Measurements from ENCODE around the gene PRKAG1.
"Not testable (repeated sequence)": the region's sequence is repeated elsewhere in the genome, so short reads cannot be mapped to it uniquely, and the experiment has no call there.

The PRKAG1 gene

GRCh38 chr12:49018261-49019119 is at the start of gene PRKAG1:
PRKAG1 (minus strand) TSS chr12:49018776; CDS start chr12:49018740, 36 bp downstream.
- peak; percentile 98 for DNase-seq (ENCODE audit: low spot score)

- no peak for DNase-seq (ENCODE audit: low spot score)
Observed at GRCh38 chr12:49066120-49066519, 47.5 kb upstream of the PRKAG1 start.

DNA sequence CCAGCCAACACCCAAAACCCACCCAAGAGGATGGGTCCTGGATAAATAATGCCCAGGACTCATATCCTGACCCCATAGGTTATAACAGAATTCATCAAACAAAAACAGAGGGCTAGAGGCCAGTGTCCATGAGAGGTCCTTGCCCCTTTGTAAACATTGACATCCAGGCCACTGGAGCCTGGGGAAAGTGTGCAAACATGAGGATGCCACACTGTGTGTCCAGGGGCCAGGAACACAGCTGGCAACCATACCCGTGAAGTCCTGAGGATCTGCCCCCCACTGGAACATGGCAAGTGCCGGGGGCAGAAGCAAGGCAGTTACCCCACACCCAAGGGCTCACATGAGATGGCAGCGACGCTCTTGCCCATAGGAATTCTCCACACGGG is 46.2 kb upstream of the PRKAG1 start:
- DNase-seq (ENCODE audit: low spot score), result no peak

DNA sequence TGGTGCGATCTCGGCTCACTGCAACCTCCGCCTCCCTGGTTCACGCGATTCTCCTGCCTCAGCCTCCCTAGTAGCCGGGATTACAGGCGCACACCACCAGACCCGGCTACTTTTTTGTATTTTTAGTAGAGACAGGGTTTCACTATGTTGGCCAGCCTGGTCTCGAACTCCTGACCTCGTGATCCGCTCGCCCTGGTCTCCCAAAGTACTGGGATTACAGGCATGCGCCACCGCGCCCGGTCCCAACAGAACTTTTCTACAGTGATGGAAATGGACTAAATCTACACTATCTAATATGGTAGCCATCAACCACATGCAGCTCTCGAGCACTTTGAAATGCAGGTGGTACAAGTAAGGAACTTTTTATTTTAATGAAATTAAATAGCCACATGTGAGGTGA is 43.3 kb upstream of the PRKAG1 start:
- DNase-seq (ENCODE audit: low spot score), result not testable (repeated sequence)

GRCh38 chr12:49061157-49061650 is 42.6 kb upstream of the PRKAG1 start:
- no peak for DNase-seq (ENCODE audit: low spot score)

GRCh38 chr12:49060237-49061156 is 41.9 kb upstream of the PRKAG1 start, which contains the start of gene KMT2D:
KMT2D (minus strand) TSS chr12:49060794; CDS start chr12:49055324, 5,470 bp downstream.
- DNase-seq (ENCODE audit: low spot score), result peak; percentile 94

GRCh38 chr12:49059299-49060171 is 41.0 kb upstream of the PRKAG1 start:
- peak; percentile 57 for DNase-seq (ENCODE audit: low spot score)

GRCh38 chr12:49059045-49059298 is 40.4 kb upstream of the PRKAG1 start:
- peak; percentile 22 for DNase-seq (ENCODE audit: low spot score)

DNA sequence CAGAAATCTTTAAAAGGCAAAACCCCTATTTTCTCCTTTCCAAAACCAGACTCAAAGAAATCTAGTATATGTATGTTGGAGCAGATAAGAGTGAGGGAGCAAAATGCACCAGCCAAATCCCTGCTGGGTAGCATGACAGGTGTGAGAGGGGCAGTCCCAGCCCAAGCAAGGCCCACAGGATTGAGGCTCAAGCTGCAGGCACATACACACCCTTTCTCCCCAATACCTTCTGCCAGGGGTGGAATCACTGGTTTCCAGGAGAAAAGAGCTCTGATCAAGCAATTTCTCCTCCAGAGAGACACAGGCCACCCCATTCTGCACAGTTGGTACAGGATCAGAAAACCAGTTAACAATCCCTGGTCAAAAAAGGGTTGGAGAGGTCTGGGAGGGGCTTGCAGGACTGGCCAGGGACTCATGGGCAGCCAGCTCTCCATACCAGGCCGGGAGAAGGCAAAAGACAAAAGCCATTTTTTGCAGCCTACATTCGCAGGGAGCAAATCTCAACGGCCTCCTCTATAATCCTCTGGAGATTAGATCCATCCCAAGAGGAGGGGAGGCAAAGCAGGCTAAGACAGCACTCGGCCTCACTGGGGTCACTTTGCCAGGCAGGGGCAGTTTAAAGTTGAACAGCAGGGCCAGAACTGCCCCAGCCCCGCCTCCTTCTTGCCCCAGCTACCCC is 39.9 kb upstream of the PRKAG1 start:
- DNase-seq (ENCODE audit: low spot score), result peak; percentile 21

- DNase-seq (ENCODE audit: low spot score), result no peak
Observed at GRCh38 chr12:49057888-49058287, 39.3 kb upstream of the PRKAG1 start.

GRCh38 chr12:49055978-49056754 is 37.6 kb upstream of the PRKAG1 start:
- DNase-seq (ENCODE audit: low spot score), result peak; percentile 81

DNA sequence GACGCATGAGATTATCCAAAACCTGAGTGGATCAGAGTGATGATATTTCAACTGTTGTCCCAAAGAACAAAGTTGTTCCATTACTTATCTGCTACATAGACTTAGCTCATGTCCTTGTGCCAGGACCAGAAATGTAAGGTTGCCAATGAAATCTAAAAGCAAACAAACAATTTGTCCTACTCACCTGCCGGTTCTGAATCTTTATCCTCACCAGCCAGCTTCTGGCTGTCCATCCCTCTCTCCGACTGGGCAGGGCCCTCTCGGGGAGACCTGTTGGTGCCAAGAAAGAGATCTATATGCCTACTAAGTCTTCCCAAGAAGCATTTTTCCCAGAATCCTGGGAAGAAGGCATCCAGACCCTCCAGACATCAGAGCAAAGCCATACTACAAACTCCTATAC is 36.5 kb upstream of the PRKAG1 start:
- no peak for DNase-seq (ENCODE audit: low spot score)

DNA sequence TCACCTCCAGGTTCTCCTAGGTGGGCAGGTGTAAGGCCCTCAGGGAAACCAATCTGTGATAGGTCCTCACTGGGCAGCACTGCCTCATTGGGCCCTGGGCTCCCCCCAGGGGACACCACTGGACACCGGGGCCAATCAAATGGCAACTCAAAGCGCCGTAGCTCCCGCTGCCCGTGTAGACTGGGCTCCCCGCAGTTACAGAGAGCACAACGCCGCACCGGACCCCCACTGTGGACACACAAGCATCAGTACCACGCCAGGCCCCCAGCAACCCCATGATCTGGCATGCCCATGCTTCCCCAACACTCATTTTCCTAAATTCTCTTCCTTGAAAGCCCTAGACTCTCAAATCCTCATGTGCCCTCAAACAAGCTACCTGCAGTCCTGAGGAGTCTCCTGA is 35.9 kb upstream of the PRKAG1 start:
- DNase-seq (ENCODE audit: low spot score), result no peak

- DNase-seq (ENCODE audit: low spot score), result no peak
Observed at GRCh38 chr12:49054096-49054495, 35.5 kb upstream of the PRKAG1 start.

DNA sequence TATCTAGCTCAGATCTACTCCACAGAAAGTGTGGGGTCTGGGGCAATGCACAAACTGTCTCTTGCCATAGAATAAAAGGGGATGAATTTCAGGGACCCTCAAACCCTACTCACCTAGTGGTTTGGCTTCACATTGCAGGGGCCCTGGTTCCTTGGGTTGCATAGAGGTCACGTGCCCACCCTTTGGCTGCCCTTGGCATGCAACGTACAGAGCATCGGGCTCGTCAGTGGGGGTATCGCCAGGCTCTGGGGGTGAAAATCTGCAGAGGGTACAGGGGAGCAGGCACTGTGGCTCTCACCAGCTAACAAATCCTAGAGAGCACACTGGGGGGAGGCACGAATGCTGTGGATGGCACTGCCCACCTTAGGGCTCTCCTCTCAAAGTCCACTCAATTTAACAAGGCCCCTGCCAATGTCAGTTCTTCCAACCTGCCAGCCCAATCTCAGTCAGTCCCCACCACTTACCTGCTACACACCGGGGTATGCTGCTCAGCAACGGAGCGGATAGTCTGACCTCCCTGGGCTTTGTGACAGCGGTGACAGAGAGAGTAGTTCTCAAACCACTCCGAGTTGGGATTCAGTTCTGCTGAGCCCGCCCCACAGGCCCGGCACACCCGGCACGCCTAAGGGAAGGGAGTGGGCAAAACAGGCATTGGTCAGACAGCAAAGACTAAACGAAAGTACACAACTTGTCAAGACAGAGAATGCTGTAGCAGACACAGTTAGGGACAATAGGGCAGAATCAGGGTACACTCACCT is 34.1 kb upstream of the PRKAG1 start:
- DNase-seq (ENCODE audit: low spot score), result no peak

DNA sequence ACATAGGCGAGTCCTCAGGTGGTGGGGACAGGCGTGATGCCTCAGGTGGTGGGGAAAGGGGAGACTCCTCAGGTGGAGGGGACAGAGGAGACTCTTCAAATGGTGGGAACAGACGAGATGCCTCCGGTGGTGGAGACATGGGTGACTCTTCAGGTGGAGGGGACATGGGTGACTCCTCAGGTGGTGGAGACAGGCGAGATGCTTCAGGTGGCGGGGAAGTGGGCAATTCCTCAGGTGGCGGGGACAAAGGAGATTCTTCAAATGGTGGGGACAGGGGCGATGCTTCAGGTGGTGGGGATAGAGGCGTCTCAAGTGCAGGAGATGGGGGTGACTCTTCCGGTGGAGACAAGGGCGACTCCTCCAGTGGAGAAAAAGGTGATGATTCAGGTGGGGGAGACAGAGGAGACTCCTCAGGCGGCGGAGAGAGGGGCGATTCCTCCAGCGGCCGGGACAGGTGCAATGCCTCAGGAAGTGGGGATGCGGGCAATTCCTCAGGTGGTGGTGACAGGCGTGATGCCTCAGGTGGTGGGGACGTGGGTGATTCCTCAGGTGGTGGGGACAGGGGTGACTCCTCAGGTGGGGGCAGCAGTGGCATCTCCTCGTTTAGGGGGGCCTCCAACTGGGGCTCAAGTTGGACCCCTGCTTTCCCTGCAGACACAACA is 33.3 kb upstream of the PRKAG1 start:
- no peak for DNase-seq (ENCODE audit: low spot score)

- DNase-seq (ENCODE audit: low spot score), result no peak
Observed at GRCh38 chr12:49051373-49051764, 32.8 kb upstream of the PRKAG1 start.

DNA sequence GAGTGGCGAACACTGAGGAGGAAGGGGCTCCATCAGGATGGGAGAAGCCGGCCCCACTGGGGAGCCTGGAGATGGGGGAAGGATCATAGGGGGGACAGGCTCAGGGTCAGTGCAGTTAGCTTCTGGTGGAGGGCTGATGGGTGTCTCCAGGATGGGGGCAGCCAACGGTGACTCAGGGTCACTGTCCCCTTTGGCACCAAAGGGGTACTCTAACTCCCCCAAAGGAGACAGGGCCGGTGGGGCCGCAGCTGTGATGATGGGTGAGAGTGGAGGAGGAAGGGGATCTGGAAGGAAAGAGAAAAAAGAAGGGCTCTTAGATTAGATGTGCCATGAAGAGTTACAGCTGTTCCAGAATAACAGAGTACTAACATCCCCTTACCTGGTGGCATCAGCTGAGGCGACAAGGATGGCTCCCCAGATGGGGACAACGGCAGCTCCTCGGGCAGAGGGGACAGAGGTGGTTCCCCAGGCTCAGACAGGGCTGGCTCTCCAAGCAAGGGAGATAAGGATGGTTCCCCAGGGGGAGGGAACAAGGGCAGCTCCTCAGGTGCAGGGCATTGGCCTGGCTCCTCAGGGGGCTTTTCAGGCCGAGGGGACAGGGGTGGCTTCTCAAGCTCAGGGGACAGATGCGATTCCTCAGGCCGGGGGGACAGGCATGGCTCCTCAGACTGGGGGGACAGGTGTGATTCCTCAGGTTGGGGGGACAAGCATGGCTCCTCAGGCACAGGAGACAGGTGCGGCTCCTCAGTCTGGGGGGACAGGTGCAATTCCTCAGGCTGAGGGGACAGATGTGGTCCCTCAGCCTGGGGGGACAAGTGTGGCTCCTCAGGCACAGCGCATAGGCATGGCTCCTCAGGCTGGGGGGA is 32.2 kb upstream of the PRKAG1 start:
- DNase-seq (ENCODE audit: low spot score), result no peak

All from NAMALWA (cell line).